SK-N-SH treated with all-trans-retinoic acid at 6 μM for 48 hours (cell line): ENCODE measurements around the gene HABP4.

Source experiments
- CSDC2 ChIP-seq: fragments of 250-450 bp; sonication (Bioruptor Pico); IDR thresholded peaks from 2 replicates; pipeline ENCODE4 v1.5.0; 2020; ENCODE audit warnings: mild to moderate bottlenecking, moderate library complexity
- ESRRG ChIP-seq: fragments of 250-450 bp; sonication (Bioruptor Pico); IDR thresholded peaks from 2 replicates; pipeline ENCODE4 v1.6.1; 2021; ENCODE audit warnings: mild to moderate bottlenecking
- RARB ChIP-seq: fragments of 250-450 bp; sonication (Bioruptor Pico); IDR thresholded peaks from 2 replicates; pipeline ENCODE4 v1.8.0; 2021; ENCODE audit warnings: mild to moderate bottlenecking, moderate library complexity
- TCF4 ChIP-seq: fragments of 250-450 bp; sonication (Bioruptor Pico); IDR thresholded peaks from 2 replicates; pipeline ENCODE4 v1.8.0; 2021; ENCODE audit warnings: mild to moderate bottlenecking, moderate library complexity, borderline replicate concordance
- TOX ChIP-seq: fragments of 250-450 bp; sonication (Bioruptor Pico); IDR thresholded peaks from 2 replicates; pipeline ENCODE4 v1.8.0; 2021; ENCODE audit warnings: mild to moderate bottlenecking, moderate library complexity, borderline replicate concordance
- ZC3H10 ChIP-seq: fragments of 250-450 bp; sonication (Bioruptor Pico); IDR thresholded peaks from 2 replicates; pipeline ENCODE4 v1.5.1; 2021; ENCODE audit warnings: mild to moderate bottlenecking, moderate library complexity
- ZFP3 ChIP-seq: fragments of 250-450 bp; sonication (Bioruptor Pico); IDR thresholded peaks from 2 replicates; pipeline ENCODE4 v1.5.0; 2020; ENCODE audit warnings: mild to moderate bottlenecking, moderate library complexity
- ZFP30 ChIP-seq: fragments of 450-650 bp; formaldehyde crosslinking; IDR thresholded peaks from 2 replicates; pipeline ENCODE4 v1.5.0; 2022; ENCODE audit warnings: mild to moderate bottlenecking, moderate library complexity
- ZNF8 ChIP-seq: fragments of 450-650 bp; formaldehyde crosslinking; IDR thresholded peaks from 2 replicates; pipeline ENCODE4 v1.5.0; 2020; ENCODE audit warnings: mild to moderate bottlenecking, moderate library complexity
- TF ChIP-seq, protein P1 (sequence below): fragments of 250-450 bp; sonication (Bioruptor Pico); IDR thresholded peaks from 2 replicates; pipeline ENCODE4 v1.8.0; 2020; ENCODE audit warnings: mild to moderate bottlenecking, moderate library complexity, borderline replicate concordance
- TF ChIP-seq, protein P2 (sequence below): fragments of 250-450 bp; sonication (Bioruptor Pico); IDR thresholded peaks from 2 replicates; pipeline ENCODE4 v1.5.0; 2020; ENCODE audit warnings: mild to moderate bottlenecking, moderate library complexity
- TF ChIP-seq, protein P3 (sequence below): fragments of 250-450 bp; sonication (Bioruptor Pico); IDR thresholded peaks from 2 replicates; pipeline ENCODE4 v1.5.1; 2020; ENCODE audit warnings: low read depth, mild to moderate bottlenecking, moderate library complexity

DNA sequence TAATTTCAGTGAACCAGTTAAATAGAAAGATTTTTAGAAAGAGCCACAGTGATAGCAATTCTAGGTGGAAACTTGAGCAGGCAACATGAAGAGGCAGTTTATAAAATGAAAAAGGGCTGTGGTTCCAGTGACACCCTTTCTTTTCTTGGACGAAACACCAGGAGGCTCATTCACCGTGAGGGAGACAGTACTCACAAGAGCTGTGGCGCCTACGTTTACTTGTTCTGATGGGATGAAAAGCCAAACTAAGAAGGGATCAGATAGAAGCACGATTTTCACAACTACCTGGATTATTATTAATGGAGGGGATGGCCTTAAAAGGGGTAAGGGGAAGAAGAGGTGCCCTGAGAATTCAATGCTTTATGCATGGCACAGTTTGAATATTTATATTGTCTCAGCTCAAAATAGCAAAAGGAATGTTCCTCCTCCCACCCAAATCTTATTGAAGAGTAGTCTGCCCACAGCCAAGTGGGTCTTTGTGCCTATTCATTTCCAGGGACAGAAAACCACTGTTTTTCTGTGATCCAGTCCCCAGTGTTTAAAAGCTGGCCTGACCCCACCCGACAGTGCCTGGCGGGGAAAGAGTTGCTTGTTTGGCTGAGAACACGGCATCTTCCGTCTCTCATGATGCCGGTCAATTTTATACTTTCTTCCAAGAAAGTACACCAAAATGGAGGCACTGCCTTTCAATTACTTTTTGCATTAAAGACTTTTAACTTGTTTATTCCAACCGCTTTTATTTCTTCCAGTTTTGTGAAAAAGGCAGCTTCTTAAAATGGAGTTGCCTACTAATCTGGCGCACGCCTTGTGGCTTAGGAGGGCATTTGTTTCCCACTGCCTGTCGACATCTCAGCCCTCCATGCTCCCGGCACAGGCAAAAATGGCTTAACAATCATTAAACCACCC, 51.9 kb downstream of the HABP4 start:
- TF ChIP-seq ESRRG (CRISPR knock-in tag) (no peak), RARB (CRISPR knock-in tag) (no peak), ZNF8 (CRISPR knock-in tag) (no peak), ZFP30 (CRISPR knock-in tag) (no peak), TOX (CRISPR knock-in tag) (no peak), CSDC2 (CRISPR knock-in tag) (no peak), ZFP3 (CRISPR knock-in tag) (no peak), ZC3H10 (no peak), TCF4 (CRISPR knock-in tag) (no peak)
- TF ChIP-seq, protein P1, sequence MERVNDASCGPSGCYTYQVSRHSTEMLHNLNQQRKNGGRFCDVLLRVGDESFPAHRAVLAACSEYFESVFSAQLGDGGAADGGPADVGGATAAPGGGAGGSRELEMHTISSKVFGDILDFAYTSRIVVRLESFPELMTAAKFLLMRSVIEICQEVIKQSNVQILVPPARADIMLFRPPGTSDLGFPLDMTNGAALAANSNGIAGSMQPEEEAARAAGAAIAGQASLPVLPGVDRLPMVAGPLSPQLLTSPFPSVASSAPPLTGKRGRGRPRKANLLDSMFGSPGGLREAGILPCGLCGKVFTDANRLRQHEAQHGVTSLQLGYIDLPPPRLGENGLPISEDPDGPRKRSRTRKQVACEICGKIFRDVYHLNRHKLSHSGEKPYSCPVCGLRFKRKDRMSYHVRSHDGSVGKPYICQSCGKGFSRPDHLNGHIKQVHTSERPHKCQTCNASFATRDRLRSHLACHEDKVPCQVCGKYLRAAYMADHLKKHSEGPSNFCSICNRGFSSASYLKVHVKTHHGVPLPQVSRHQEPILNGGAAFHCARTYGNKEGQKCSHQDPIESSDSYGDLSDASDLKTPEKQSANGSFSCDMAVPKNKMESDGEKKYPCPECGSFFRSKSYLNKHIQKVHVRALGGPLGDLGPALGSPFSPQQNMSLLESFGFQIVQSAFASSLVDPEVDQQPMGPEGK (CRISPR knock-in tag) = no peak
- TF ChIP-seq, protein P2, sequence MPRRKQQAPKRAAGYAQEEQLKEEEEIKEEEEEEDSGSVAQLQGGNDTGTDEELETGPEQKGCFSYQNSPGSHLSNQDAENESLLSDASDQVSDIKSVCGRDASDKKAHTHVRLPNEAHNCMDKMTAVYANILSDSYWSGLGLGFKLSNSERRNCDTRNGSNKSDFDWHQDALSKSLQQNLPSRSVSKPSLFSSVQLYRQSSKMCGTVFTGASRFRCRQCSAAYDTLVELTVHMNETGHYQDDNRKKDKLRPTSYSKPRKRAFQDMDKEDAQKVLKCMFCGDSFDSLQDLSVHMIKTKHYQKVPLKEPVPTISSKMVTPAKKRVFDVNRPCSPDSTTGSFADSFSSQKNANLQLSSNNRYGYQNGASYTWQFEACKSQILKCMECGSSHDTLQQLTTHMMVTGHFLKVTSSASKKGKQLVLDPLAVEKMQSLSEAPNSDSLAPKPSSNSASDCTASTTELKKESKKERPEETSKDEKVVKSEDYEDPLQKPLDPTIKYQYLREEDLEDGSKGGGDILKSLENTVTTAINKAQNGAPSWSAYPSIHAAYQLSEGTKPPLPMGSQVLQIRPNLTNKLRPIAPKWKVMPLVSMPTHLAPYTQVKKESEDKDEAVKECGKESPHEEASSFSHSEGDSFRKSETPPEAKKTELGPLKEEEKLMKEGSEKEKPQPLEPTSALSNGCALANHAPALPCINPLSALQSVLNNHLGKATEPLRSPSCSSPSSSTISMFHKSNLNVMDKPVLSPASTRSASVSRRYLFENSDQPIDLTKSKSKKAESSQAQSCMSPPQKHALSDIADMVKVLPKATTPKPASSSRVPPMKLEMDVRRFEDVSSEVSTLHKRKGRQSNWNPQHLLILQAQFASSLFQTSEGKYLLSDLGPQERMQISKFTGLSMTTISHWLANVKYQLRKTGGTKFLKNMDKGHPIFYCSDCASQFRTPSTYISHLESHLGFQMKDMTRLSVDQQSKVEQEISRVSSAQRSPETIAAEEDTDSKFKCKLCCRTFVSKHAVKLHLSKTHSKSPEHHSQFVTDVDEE = no peak
- TF ChIP-seq, protein P3, sequence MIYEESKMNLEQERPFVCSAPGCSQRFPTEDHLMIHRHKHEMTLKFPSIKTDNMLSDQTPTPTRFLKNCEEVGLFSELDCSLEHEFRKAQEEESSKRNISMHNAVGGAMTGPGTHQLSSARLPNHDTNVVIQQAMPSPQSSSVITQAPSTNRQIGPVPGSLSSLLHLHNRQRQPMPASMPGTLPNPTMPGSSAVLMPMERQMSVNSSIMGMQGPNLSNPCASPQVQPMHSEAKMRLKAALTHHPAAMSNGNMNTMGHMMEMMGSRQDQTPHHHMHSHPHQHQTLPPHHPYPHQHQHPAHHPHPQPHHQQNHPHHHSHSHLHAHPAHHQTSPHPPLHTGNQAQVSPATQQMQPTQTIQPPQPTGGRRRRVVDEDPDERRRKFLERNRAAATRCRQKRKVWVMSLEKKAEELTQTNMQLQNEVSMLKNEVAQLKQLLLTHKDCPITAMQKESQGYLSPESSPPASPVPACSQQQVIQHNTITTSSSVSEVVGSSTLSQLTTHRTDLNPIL = no peak
